ENCODE measurements around the gene GRIN1.

Gene GRIN1

GRCh38 chr9:137143459-137143858 is 4.5 kb downstream of the GRIN1 start:
- TF ChIP-seq ZNF274 (IDR thresholded peaks at IDR 0.05; ENCODE audit: low read depth, low read length): no peak
- no peak overlapping the region for H3K4me3 ChIP-seq (ENCODE audit: low read length)

GRCh38 chr9:137145731-137146526 is 7.0 kb downstream of the GRIN1 start:
- H3K4me3 ChIP-seq (ENCODE audit: low read length): no peak overlapping the region
- TF ChIP-seq ZNF274 (IDR thresholded peaks at IDR 0.05; ENCODE audit: low read depth, low read length): no peak

GRCh38 chr9:137146527-137146918 is 7.6 kb downstream of the GRIN1 start:
- TF ChIP-seq ZNF274 (IDR thresholded peaks at IDR 0.05; ENCODE audit: low read depth, low read length): no peak
- H3K4me3 ChIP-seq (ENCODE audit: low read length): no peak overlapping the region

GRCh38 chr9:137147091-137147792 is 8.3 kb downstream of the GRIN1 start:
- TF ChIP-seq ZNF274 (IDR thresholded peaks at IDR 0.05; ENCODE audit: low read depth, low read length): no peak
- H3K4me3 ChIP-seq (ENCODE audit: low read length): no peak overlapping the region

GRCh38 chr9:137147793-137148160 is 8.8 kb downstream of the GRIN1 start:
- no peak overlapping the region for H3K4me3 ChIP-seq (ENCODE audit: low read length)
- TF ChIP-seq ZNF274 (IDR thresholded peaks at IDR 0.05; ENCODE audit: low read depth, low read length): no peak

- TF ChIP-seq ZNF274 (IDR thresholded peaks at IDR 0.05; ENCODE audit: low read depth, low read length): no peak
- H3K4me3 ChIP-seq (ENCODE audit: low read length): no peak overlapping the region
Observed at GRCh38 chr9:137148242-137148641, 9.3 kb downstream of the GRIN1 start.

- TF ChIP-seq ZNF274 (IDR thresholded peaks at IDR 0.05; ENCODE audit: low read depth, low read length): no peak
- H3K4me3 ChIP-seq (ENCODE audit: low read length): no peak overlapping the region
Observed at GRCh38 chr9:137148661-137149060, 9.7 kb downstream of the GRIN1 start.

GRCh38 chr9:137149363-137149762 is 10.4 kb downstream of the GRIN1 start:
- no peak overlapping the region for H3K4me3 ChIP-seq (ENCODE audit: low read length)
- TF ChIP-seq ZNF274 (IDR thresholded peaks at IDR 0.05; ENCODE audit: low read depth, low read length): no peak

- no peak overlapping the region for H3K4me3 ChIP-seq (ENCODE audit: low read length)
- TF ChIP-seq ZNF274 (IDR thresholded peaks at IDR 0.05; ENCODE audit: low read depth, low read length): no peak
Observed at GRCh38 chr9:137149942-137150616, 11.1 kb downstream of the GRIN1 start.

GRCh38 chr9:137150617-137151457 is 11.9 kb downstream of the GRIN1 start:
- no peak for TF ChIP-seq ZNF274 (IDR thresholded peaks at IDR 0.05; ENCODE audit: low read depth, low read length)
- H3K4me3 ChIP-seq (ENCODE audit: low read length): no peak overlapping the region

- H3K4me3 ChIP-seq (ENCODE audit: low read length): no peak overlapping the region
Observed at GRCh38 chr9:137152844-137153405, 14.0 kb downstream of the GRIN1 start.

GRCh38 chr9:137156567-137157375 is 17.8 kb downstream of the GRIN1 start:
- peak overlapping the region; percentile 32; the same call in 1 of the 2 replicates for H3K4me3 ChIP-seq (ENCODE audit: low read length)
- TF ChIP-seq ZNF274 (IDR thresholded peaks at IDR 0.05; ENCODE audit: low read depth, low read length): no peak

More at GRCh38 chr9:137152844-137153405, 14.0 kb downstream of the GRIN1 start:
- TF ChIP-seq ZNF274 (IDR thresholded peaks at IDR 0.05; ENCODE audit: low read depth, low read length): no peak
